ENCODE data around the gene LRRK1. TPM values are rescaled to one million over a fixed set of nuclear protein-coding genes. Genes with fewer than 3 reads are reported as not detected.

LRRK1 gene
- total and polyA plus RNA-seq, 2 donors (not counting 1 experiment from before 2014, with no cell fraction given), result 19.8 to 53.0 TPM

GRCh38 chr15:100892013-100892355, 27.2 kb upstream of the LRRK1 start:
- no peak overlapping the region for H3K27ac Mint-ChIP-seq
- POLR2A ChIA-PET, result no interaction called here
- DNase-seq (no peak), ATAC-seq (ENCODE audit: low read depth) (no peak)
- H3K9me3 ChIP-seq (ENCODE audit: control extremely low read depth in 1 of 3, control insufficient read depth in 2 of 3, insufficient read depth in 1 of 3, low read length in 2 of 3), result no peaks in the 10 kb centered on the region
- intact Hi-C loops (cut with micrococcal nuclease), result no loop called here
- H3K4me1 ChIP-seq (ENCODE audit: control insufficient read depth in 2 of 2, insufficient read depth in 2 of 2, low read length in 2 of 2), result no peaks in the 10 kb centered on the region
- H3K27me3 Mint-ChIP-seq, result peaks cover 61% of the 10 kb centered on the region
- no peaks in the 10 kb centered on the region for H3K4me1 Mint-ChIP-seq
- no peak overlapping the region for H3K4me3 Mint-ChIP-seq
- H4K20me1 ChIP-seq (ENCODE audit: control insufficient read depth, insufficient read depth, low read length, poor library complexity, severe bottlenecking), result no peaks in the 10 kb centered on the region
- no peak overlapping the region for H3K4me2 ChIP-seq (replicated peaks; ENCODE audit: low read depth, low read length, poor library complexity, severe bottlenecking)
- no peak overlapping the region for H3K9ac ChIP-seq (ENCODE audit: low read length)
- H3K9me3 Mint-ChIP-seq (ENCODE audit: insufficient read depth), result no peaks in the 10 kb centered on the region
- CTCF ChIA-PET, result interaction anchor here (1.0 to 1.6 kb wide), 2 partner anchors 19 to 26 kb away, joined by 4 to 5 read pairs; no protein-coding TSS in a partner anchor
- H3K27me3 ChIP-seq (replicated peaks in 1 of 4; ENCODE audit: control extremely low read depth in 1 of 4, control insufficient read depth in 3 of 4, insufficient read depth in 4 of 4, low read length in 3 of 4), result peaks cover 0 to 49% (median 5%) of the 10 kb centered on the region in 4 experiments
- H3K27ac ChIP-seq (ENCODE audit: low read length in 2 of 2), result no peak overlapping the region
- H3K36me3 ChIP-seq (replicated peaks in 1 of 2; ENCODE audit: control extremely low read depth in 1 of 2, control insufficient read depth in 1 of 2, extremely low read depth in 1 of 2, insufficient read depth in 2 of 2, low read length in 1 of 2), result no peaks in the 10 kb centered on the region
- TF ChIP-seq EZH2 (IDR thresholded peaks at IDR 0.05; ENCODE audit: borderline replicate concordance, insufficient read depth, low read depth, low read length, poor library complexity, severe bottlenecking), result no peak
- TF ChIP-seq, protein P1, sequence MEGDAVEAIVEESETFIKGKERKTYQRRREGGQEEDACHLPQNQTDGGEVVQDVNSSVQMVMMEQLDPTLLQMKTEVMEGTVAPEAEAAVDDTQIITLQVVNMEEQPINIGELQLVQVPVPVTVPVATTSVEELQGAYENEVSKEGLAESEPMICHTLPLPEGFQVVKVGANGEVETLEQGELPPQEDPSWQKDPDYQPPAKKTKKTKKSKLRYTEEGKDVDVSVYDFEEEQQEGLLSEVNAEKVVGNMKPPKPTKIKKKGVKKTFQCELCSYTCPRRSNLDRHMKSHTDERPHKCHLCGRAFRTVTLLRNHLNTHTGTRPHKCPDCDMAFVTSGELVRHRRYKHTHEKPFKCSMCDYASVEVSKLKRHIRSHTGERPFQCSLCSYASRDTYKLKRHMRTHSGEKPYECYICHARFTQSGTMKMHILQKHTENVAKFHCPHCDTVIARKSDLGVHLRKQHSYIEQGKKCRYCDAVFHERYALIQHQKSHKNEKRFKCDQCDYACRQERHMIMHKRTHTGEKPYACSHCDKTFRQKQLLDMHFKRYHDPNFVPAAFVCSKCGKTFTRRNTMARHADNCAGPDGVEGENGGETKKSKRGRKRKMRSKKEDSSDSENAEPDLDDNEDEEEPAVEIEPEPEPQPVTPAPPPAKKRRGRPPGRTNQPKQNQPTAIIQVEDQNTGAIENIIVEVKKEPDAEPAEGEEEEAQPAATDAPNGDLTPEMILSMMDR (IDR thresholded peaks at IDR 0.05), result no peak
- H3K79me2 ChIP-seq (ENCODE audit: control insufficient read depth, insufficient read depth, low read length), result no peaks in the 10 kb centered on the region
- H2AFZ ChIP-seq (ENCODE audit: insufficient read depth, low read depth, low read length, poor library complexity, severe bottlenecking), result no peak overlapping the region
- WGBS (ENCODE audit: insufficient coverage), result 54% methylated on average over 5 of the region's 6 CpGs
- no peak overlapping the region for H3K4me3 ChIP-seq (ENCODE audit: control extremely low read depth in 1 of 5, extremely low read depth in 1 of 5, insufficient read depth in 1 of 5, low read depth in 2 of 5, low read length in 4 of 5)

DNA sequence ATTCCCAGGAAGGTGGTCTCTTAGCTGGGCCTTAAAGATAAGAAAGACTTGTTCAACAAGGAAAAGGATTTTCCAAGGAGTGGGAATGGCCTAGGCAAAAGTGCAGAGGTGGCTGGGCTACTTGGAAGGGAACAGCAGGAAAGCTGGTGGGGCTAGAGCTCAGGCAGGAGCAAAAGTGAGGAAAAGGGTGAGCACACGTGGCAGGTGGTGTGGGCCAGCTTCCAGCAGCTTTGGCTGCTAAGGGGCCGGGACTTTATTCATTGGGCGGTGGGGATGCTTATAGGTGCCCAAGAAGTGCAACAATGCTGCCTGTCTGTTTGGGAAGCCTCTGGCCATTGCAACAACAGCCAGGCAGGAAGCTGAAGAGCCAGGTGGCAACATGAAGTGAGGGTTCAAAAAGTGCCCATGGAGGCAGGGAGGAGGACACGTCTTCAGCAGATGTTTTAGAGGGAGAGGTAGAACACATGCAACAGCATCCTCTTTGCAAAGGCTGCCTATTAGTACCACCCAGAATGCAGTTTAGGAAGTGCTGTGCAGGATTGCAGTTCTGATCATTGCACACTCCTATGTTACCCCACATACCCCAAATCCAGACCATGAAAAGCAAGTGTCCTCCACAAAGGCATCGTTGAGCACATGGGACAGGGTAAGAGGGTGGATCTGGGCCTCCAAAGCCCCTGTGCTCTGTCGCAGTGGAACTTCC, 25.7 kb upstream of the LRRK1 start:
- H4K20me1 ChIP-seq (ENCODE audit: control insufficient read depth, insufficient read depth, low read length, poor library complexity, severe bottlenecking), result no peaks in the 10 kb centered on the region
- no peak overlapping the region for H2AFZ ChIP-seq (ENCODE audit: insufficient read depth, low read depth, low read length, poor library complexity, severe bottlenecking)
- no peak overlapping the region for H3K27ac Mint-ChIP-seq
- no peaks in the 10 kb centered on the region for H3K79me2 ChIP-seq (ENCODE audit: control insufficient read depth, insufficient read depth, low read length)
- H3K4me3 Mint-ChIP-seq, result no peak overlapping the region
- no peak overlapping the region for H3K9ac ChIP-seq (ENCODE audit: low read length)
- peaks cover 0 to 44% (median 5%) of the 10 kb centered on the region in 4 experiments for H3K27me3 ChIP-seq (replicated peaks in 1 of 4; ENCODE audit: control extremely low read depth in 1 of 4, control insufficient read depth in 3 of 4, insufficient read depth in 4 of 4, low read length in 3 of 4)
- H3K36me3 ChIP-seq (replicated peaks in 1 of 2; ENCODE audit: control extremely low read depth in 1 of 2, control insufficient read depth in 1 of 2, extremely low read depth in 1 of 2, insufficient read depth in 2 of 2, low read length in 1 of 2), result no peaks in the 10 kb centered on the region
- H3K27ac ChIP-seq (ENCODE audit: low read length in 2 of 2), result no peak overlapping the region
- ChIA-PET POLR2A (no interaction called here), CTCF (interaction anchor here (1.6 to 1.7 kb wide), 2 partner anchors 20 to 24 kb away, joined by 4 read pairs; no protein-coding TSS in a partner anchor)
- ATAC-seq (ENCODE audit: low read depth), result no peak
- TF ChIP-seq, protein P1 (IDR thresholded peaks at IDR 0.05), result no peak
- TF ChIP-seq EZH2 (IDR thresholded peaks at IDR 0.05; ENCODE audit: borderline replicate concordance, insufficient read depth, low read depth, low read length, poor library complexity, severe bottlenecking), result no peak
- H3K4me1 ChIP-seq (ENCODE audit: control insufficient read depth in 2 of 2, insufficient read depth in 2 of 2, low read length in 2 of 2), result no peaks in the 10 kb centered on the region
- H3K9me3 Mint-ChIP-seq (ENCODE audit: insufficient read depth), result no peaks in the 10 kb centered on the region
- intact Hi-C loops (cut with micrococcal nuclease), result no loop called here
- no peaks in the 10 kb centered on the region for H3K9me3 ChIP-seq (ENCODE audit: control extremely low read depth in 1 of 3, control insufficient read depth in 2 of 3, insufficient read depth in 1 of 3, low read length in 2 of 3)
- H3K4me2 ChIP-seq (replicated peaks; ENCODE audit: low read depth, low read length, poor library complexity, severe bottlenecking), result no peak overlapping the region
- peaks cover 66% of the 10 kb centered on the region for H3K27me3 Mint-ChIP-seq
- no peak for DNase-seq
- no peaks in the 10 kb centered on the region for H3K4me1 Mint-ChIP-seq
- no peak overlapping the region for H3K4me3 ChIP-seq (ENCODE audit: control extremely low read depth in 1 of 5, extremely low read depth in 1 of 5, insufficient read depth in 1 of 5, low read depth in 2 of 5, low read length in 4 of 5)
- 89% methylated on average over 6 of the region's 6 CpGs for WGBS (ENCODE audit: insufficient coverage)
